ENCODE measurements around the gene DNAJB8. TPM values are rescaled to one million over a fixed set of nuclear protein-coding genes. Genes with fewer than 3 reads are reported as not detected.

The DNAJB8 gene
- total RNA-seq, 2 donors from 2014 or later = not detected

DNA sequence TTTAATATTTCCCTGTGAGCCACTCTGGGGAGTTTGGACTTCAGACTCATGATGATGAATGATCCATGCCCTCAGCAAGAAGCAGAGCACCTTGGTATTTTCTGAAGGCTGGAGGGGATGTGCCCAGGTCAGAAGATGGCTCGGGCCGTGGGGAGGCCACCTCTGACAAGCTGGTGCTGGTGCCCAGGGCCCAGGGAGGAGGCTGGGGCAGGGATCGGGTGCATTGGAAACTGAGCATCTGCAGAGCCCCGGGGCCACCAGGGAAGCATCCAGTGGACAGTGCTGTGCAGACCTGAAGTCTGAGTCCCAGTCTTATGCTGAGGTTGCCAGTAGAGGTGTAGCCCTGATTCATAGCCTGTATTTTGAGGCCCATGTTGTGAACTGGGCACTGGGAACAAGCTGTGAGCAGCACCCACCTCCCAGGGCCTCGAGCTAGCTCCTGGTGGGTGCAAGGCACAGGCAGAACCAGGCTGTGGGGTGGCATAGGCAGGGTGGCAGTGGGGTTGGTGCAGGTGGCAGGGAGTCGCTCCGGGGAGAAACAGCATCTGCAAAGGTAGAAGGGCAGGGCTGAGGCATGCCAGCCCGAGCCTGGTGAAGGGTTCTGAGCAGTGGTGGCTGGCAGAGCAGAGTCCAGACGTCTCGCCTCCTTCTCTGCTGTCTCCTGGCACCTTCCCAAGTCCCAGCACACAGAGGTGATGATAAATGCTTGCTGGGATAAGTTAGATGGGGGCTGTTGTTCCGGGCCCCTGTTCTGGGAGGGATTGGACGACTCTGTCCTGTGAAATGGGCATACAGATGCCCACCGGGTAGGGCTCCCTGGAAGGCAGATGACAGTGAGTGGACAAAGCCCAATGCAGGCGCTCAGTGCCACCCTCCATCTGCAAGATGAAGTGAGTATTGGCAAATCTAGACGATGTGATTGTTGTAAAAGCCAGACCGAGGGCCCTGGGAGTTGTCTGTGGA, 10.6 kb downstream of the DNAJB8 start:
- Mint-ChIP-seq H3K27me3 (ENCODE audit: insufficient read depth) (peaks cover 81% of the 10 kb centered on the region), H3K9me3 (no peaks in the 10 kb centered on the region), H3K4me1 (peaks cover 7% of the 10 kb centered on the region), H3K36me3 (ENCODE audit: low read depth) (no peaks in the 10 kb centered on the region), H3K27ac (no peak overlapping the region), H3K4me3 (no peak overlapping the region)
- H3K27me3 ChIP-seq (ENCODE audit: control insufficient read depth, insufficient read depth, low read length, poor library complexity, severe bottlenecking) = peaks cover 28% of the 10 kb centered on the region
- H3K4me3 ChIP-seq (ENCODE audit: low read length) = no peak overlapping the region
- WGBS, 2 experiments (ENCODE audit: insufficient coverage in 1 of 2, insufficient read length in 1 of 2) = 89 to 92% methylated on average over 11 to 16 of the region's 16 CpGs
- no peak overlapping the region for H3K27ac ChIP-seq (ENCODE audit: low read depth, low read length)
- H3K9ac ChIP-seq (ENCODE audit: extremely low read depth, low read length, poor library complexity, severe bottlenecking) = no peak overlapping the region
- no peak for DNase-seq
- TF ChIP-seq, protein P1, sequence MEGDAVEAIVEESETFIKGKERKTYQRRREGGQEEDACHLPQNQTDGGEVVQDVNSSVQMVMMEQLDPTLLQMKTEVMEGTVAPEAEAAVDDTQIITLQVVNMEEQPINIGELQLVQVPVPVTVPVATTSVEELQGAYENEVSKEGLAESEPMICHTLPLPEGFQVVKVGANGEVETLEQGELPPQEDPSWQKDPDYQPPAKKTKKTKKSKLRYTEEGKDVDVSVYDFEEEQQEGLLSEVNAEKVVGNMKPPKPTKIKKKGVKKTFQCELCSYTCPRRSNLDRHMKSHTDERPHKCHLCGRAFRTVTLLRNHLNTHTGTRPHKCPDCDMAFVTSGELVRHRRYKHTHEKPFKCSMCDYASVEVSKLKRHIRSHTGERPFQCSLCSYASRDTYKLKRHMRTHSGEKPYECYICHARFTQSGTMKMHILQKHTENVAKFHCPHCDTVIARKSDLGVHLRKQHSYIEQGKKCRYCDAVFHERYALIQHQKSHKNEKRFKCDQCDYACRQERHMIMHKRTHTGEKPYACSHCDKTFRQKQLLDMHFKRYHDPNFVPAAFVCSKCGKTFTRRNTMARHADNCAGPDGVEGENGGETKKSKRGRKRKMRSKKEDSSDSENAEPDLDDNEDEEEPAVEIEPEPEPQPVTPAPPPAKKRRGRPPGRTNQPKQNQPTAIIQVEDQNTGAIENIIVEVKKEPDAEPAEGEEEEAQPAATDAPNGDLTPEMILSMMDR (conservative IDR thresholded peaks at IDR 0.05) = no peak
- H3K36me3 ChIP-seq (ENCODE audit: control insufficient read depth, insufficient read depth, low read length) = no peaks in the 10 kb centered on the region
- peaks cover 4% of the 10 kb centered on the region for H3K4me1 ChIP-seq (ENCODE audit: control insufficient read depth, insufficient read depth, low read length)
- no peaks in the 10 kb centered on the region for H3K9me3 ChIP-seq (ENCODE audit: control insufficient read depth, low read length)

DNA sequence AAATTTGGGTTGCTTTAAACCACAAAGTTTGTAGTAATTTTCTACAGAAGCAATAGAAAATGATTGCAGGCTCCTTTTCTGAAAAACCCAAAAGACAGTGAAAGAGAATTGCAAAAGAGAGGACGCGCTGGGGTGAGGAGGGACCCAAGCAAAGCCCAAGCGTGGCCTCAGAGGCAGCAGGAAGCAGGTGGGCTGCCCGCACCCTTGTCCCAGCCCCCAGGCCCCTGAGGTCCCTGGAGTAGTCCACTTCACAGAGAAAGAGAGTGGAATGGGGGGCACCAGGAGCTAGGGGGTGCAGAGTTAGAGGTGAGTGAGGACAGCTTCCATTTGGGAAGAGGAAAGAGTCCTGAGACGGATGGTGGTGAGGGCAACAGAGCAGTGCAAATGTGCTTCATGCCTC, 11.6 kb downstream of the DNAJB8 start:
- no peak overlapping the region for H3K9ac ChIP-seq (ENCODE audit: extremely low read depth, low read length, poor library complexity, severe bottlenecking)
- peaks cover 38% of the 10 kb centered on the region for H3K27me3 ChIP-seq (ENCODE audit: control insufficient read depth, insufficient read depth, low read length, poor library complexity, severe bottlenecking)
- H3K4me3 ChIP-seq (ENCODE audit: low read length) = no peak overlapping the region
- H3K27ac Mint-ChIP-seq = no peak overlapping the region
- no peaks in the 10 kb centered on the region for H3K9me3 Mint-ChIP-seq
- TF ChIP-seq, protein P1 (conservative IDR thresholded peaks at IDR 0.05) = no peak
- H3K4me1 Mint-ChIP-seq = peaks cover 7% of the 10 kb centered on the region
- no peaks in the 10 kb centered on the region for H3K9me3 ChIP-seq (ENCODE audit: control insufficient read depth, low read length)
- no peaks in the 10 kb centered on the region for H3K36me3 ChIP-seq (ENCODE audit: control insufficient read depth, insufficient read depth, low read length)
- H3K36me3 Mint-ChIP-seq (ENCODE audit: low read depth) = no peaks in the 10 kb centered on the region
- DNase-seq = no peak
- H3K27ac ChIP-seq (ENCODE audit: low read depth, low read length) = no peak overlapping the region
- 75 to 100% methylated on average over 1 to 5 of the region's 5 CpGs for WGBS, 2 experiments (ENCODE audit: insufficient coverage in 1 of 2, insufficient read length in 1 of 2)
- no peak overlapping the region for H3K4me3 Mint-ChIP-seq
- H3K27me3 Mint-ChIP-seq (ENCODE audit: insufficient read depth) = peaks cover 84% of the 10 kb centered on the region
- peaks cover 4% of the 10 kb centered on the region for H3K4me1 ChIP-seq (ENCODE audit: control insufficient read depth, insufficient read depth, low read length)

DNA sequence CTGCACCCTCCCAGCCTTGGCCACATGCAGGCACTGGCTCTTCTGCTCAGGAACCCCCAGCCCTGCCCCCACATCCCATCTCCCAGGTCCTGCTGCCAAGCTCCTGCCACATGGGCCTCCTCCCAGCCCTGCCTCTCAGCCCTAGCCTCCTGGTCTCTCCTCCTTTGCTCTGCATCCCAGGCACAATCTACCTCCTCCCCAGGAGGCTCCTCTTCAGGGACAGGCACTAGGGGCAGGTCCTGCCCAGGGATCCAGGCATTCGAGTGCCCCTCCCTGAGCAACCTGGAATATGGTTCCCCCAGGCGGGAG, 12.4 kb downstream of the DNAJB8 start:
- H3K4me3 Mint-ChIP-seq = no peak overlapping the region
- peaks cover 47% of the 10 kb centered on the region for H3K27me3 ChIP-seq (ENCODE audit: control insufficient read depth, insufficient read depth, low read length, poor library complexity, severe bottlenecking)
- no peak overlapping the region for H3K27ac ChIP-seq (ENCODE audit: low read depth, low read length)
- H3K9me3 Mint-ChIP-seq = no peaks in the 10 kb centered on the region
- no peak overlapping the region for H3K9ac ChIP-seq (ENCODE audit: extremely low read depth, low read length, poor library complexity, severe bottlenecking)
- no peak overlapping the region for H3K27ac Mint-ChIP-seq
- TF ChIP-seq, protein P1 (conservative IDR thresholded peaks at IDR 0.05) = no peak
- no peaks in the 10 kb centered on the region for H3K36me3 ChIP-seq (ENCODE audit: control insufficient read depth, insufficient read depth, low read length)
- no peak overlapping the region for H3K4me3 ChIP-seq (ENCODE audit: low read length)
- peaks cover 84% of the 10 kb centered on the region for H3K27me3 Mint-ChIP-seq (ENCODE audit: insufficient read depth)
- peaks cover 7% of the 10 kb centered on the region for H3K4me1 Mint-ChIP-seq
- 87% methylated on average over 2 of the region's 2 CpGs; no CpG with 5 or more reads in 1 of the 2 experiments for WGBS, 2 experiments (ENCODE audit: insufficient coverage in 1 of 2, insufficient read length in 1 of 2)
- DNase-seq = no peak
- H3K9me3 ChIP-seq (ENCODE audit: control insufficient read depth, low read length) = no peaks in the 10 kb centered on the region
- H3K4me1 ChIP-seq (ENCODE audit: control insufficient read depth, insufficient read depth, low read length) = peaks cover 4% of the 10 kb centered on the region
- H3K36me3 Mint-ChIP-seq (ENCODE audit: low read depth) = no peaks in the 10 kb centered on the region
